Measurements from ENCODE around the gene TM4SF5. TPM values are rescaled to one million over a fixed set of nuclear protein-coding genes. Genes with fewer than 3 reads are reported as not detected.

The TM4SF5 gene
- total and polyA plus RNA-seq, 2 of the 8 experiments (the other 6 are each of a cell fraction or from before 2014, with no cell fraction given), result not detected

DNA sequence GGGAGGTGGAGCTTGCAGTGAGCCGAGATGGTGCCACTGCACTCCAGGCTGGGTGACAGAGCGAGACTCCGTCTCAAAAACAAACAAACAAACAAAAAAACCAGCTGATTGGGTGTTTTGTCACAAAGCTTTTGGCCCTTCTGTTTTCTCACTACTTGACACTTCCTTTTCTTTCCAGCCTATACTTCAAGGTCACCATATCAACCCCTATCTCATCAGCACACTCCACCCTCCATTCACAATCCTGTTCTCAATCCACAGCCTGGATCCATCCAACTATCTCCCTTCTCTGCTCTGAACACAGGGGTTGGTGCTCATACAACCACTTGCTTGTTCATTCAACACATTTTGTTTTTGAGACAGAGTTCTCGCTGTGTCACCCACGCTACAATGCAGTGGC is 47.0 kb upstream of the TM4SF5 start:
- no peak overlapping the region for H3K56ac ChIP-seq (replicated peaks; ENCODE audit: insufficient read length, low read depth, low read length)
- peaks cover 0 to 11% (median 4%) of the 10 kb centered on the region in 4 experiments; a peak in 3 of 8 replicates for H3K36me3 ChIP-seq (ENCODE audit: control insufficient read depth in 2 of 4, insufficient read depth in 4 of 4, low read length in 3 of 4)
- no peaks in the 10 kb centered on the region for H3K9me3 ChIP-seq (ENCODE audit: insufficient read depth in 2 of 2, low read depth in 1 of 2, low read length in 1 of 2)
- no peak overlapping the region for H3K23ac ChIP-seq (ENCODE audit: insufficient read length)
- no peaks in the 10 kb centered on the region for H3K4me1 ChIP-seq (replicated peaks in 1 of 4; ENCODE audit: control insufficient read depth in 3 of 4, insufficient read depth in 4 of 4, low read length in 3 of 4)
- H3K79me1 ChIP-seq (ENCODE audit: low read depth, low read length), result no peaks in the 10 kb centered on the region
- H2BK20ac ChIP-seq (ENCODE audit: low read length), result no peak overlapping the region
- no peak overlapping the region for H2BK12ac ChIP-seq (ENCODE audit: low read depth, low read length)
- H3K4me2 ChIP-seq (ENCODE audit: insufficient read depth in 1 of 2, low read depth in 2 of 2, low read length in 2 of 2), result no peak overlapping the region
- no peak overlapping the region for H3K18ac ChIP-seq (ENCODE audit: extremely low read depth, low read length)
- H3K27me3 ChIP-seq (replicated peaks in 1 of 4; ENCODE audit: control insufficient read depth in 3 of 4, extremely low read depth in 1 of 4, insufficient read depth in 3 of 4, low read length in 3 of 4), result no peaks in the 10 kb centered on the region
- H3K9ac ChIP-seq (replicated peaks in 1 of 4; ENCODE audit: extremely low read depth in 1 of 4, low read depth in 3 of 4, low read length in 3 of 4), result no peak overlapping the region
- H3K4me3 ChIP-seq (ENCODE audit: extremely low read depth in 1 of 4, insufficient read depth in 2 of 4, low read depth in 3 of 4, low read length in 4 of 4), result no peak overlapping the region
- FAIRE-seq (no peak), DNase-seq (ENCODE audit: low read depth in 1 of 2, low spot score in 2 of 2) (no peak)
- H3K4ac ChIP-seq (replicated peaks; ENCODE audit: insufficient read length, low read depth, low read length), result no peak overlapping the region
- ChIA-PET CTCF (ENCODE audit: partially characterized antibody) (interaction anchor here (0.7 kb wide), 1 partner anchor 65 kb away, joined by 6 read pairs; no protein-coding TSS in a partner anchor), POLR2A (ENCODE audit: partially characterized antibody) (interaction anchor here (1.0 to 1.6 kb wide), 4 partner anchors 9 to 215 kb away, joined by 3 to 6 read pairs (median 4); partner anchors contain the start of genes ALOX15, RNF167 and SLC25A11)
- H2BK5ac ChIP-seq (ENCODE audit: low read depth, low read length), result no peak overlapping the region
- H2AK5ac ChIP-seq (ENCODE audit: low read depth, low read length), result no peak overlapping the region
- no peak overlapping the region for H3K14ac ChIP-seq (ENCODE audit: insufficient read length)
- H2BK120ac ChIP-seq (replicated peaks; ENCODE audit: low read depth, low read length), result no peak overlapping the region
- H3K27ac ChIP-seq (ENCODE audit: low read depth, low read length), result no peak overlapping the region
- TF ChIP-seq SRF (IDR thresholded peaks at IDR 0.05; ENCODE audit: low read depth, low read length) (no peak), CHD2 (IDR thresholded peaks at IDR 0.05; ENCODE audit: low read length) (no peak), HDAC6 (IDR thresholded peaks at IDR 0.05; ENCODE audit: low read depth, low read length) (no peak), TCF12 (IDR thresholded peaks at IDR 0.05; ENCODE audit: low read depth, low read length) (no peak), KDM4A (IDR thresholded peaks at IDR 0.05; ENCODE audit: low read depth, low read length, severe bottlenecking) (no peak), SIX5 (IDR thresholded peaks at IDR 0.05; ENCODE audit: low read depth, low read length) (no peak), JUND (IDR thresholded peaks at IDR 0.05; ENCODE audit: low read length) (no peak)
- H2AFZ ChIP-seq (ENCODE audit: low read length), result no peak overlapping the region; the same call in 1 of the 2 replicates
- no peaks in the 10 kb centered on the region for H3K79me2 ChIP-seq (ENCODE audit: control insufficient read depth in 1 of 2, insufficient read depth in 2 of 2, low read length in 2 of 2)
- H3K23me2 ChIP-seq (ENCODE audit: low read depth, low read length), result no peaks in the 10 kb centered on the region
- WGBS, 2 experiments (ENCODE audit: extremely low coverage in 1 of 2, insufficient coverage in 1 of 2, insufficient read length in 1 of 2, insufficient replicate concordance in 2 of 2, low coverage in 1 of 2, low lambda C conversion rate in 2 of 2, missing lambda C conversion rate in 1 of 2), result 97% methylated on average over 5 of the region's 5 CpGs; no CpG with 5 or more reads in 1 of the 2 experiments
- H4K20me1 ChIP-seq (replicated peaks in 1 of 2; ENCODE audit: control insufficient read depth in 1 of 2, insufficient read depth in 2 of 2, low read length in 2 of 2), result no peaks in the 10 kb centered on the region
- no peak overlapping the region for H2BK15ac ChIP-seq (ENCODE audit: low read length)
- H4K5ac ChIP-seq (ENCODE audit: insufficient read length, low read depth, low read length), result no peak overlapping the region
- no peak overlapping the region for H4K8ac ChIP-seq (ENCODE audit: extremely low read depth, insufficient read depth, low read length)
- H4K91ac ChIP-seq (replicated peaks; ENCODE audit: insufficient read length, low read length), result no peak overlapping the region
